ENCODE data around the gene AGMAT.

Gene AGMAT

GRCh38 chr1:15598436-15598835 is 13.6 kb upstream of the AGMAT start:
- no peaks in the 10 kb centered on the region for H3K79me2 ChIP-seq (ENCODE audit: insufficient read depth, low read length)
- no peak overlapping the region for H2AFZ ChIP-seq (ENCODE audit: low read depth, low read length)
- H3K36me3 ChIP-seq (ENCODE audit: insufficient read depth, low read length), result no peaks in the 10 kb centered on the region
- no peak overlapping the region for H3K27ac ChIP-seq (ENCODE audit: low read length)
- no peak for TF ChIP-seq EZH2 (IDR thresholded peaks at IDR 0.05; ENCODE audit: borderline replicate concordance, low read depth, low read length, severe bottlenecking)
- TF ChIP-seq, protein P1, sequence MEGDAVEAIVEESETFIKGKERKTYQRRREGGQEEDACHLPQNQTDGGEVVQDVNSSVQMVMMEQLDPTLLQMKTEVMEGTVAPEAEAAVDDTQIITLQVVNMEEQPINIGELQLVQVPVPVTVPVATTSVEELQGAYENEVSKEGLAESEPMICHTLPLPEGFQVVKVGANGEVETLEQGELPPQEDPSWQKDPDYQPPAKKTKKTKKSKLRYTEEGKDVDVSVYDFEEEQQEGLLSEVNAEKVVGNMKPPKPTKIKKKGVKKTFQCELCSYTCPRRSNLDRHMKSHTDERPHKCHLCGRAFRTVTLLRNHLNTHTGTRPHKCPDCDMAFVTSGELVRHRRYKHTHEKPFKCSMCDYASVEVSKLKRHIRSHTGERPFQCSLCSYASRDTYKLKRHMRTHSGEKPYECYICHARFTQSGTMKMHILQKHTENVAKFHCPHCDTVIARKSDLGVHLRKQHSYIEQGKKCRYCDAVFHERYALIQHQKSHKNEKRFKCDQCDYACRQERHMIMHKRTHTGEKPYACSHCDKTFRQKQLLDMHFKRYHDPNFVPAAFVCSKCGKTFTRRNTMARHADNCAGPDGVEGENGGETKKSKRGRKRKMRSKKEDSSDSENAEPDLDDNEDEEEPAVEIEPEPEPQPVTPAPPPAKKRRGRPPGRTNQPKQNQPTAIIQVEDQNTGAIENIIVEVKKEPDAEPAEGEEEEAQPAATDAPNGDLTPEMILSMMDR (IDR thresholded peaks at IDR 0.05; ENCODE audit: borderline replicate concordance, extremely low read depth, low read length, poor library complexity, severe bottlenecking), result no peak
- no peaks in the 10 kb centered on the region for H3K27me3 ChIP-seq (ENCODE audit: insufficient read depth, low read length, poor library complexity)
- no peaks in the 10 kb centered on the region for H3K9me3 ChIP-seq (ENCODE audit: insufficient read depth, low read length, severe bottlenecking)
- H3K4me2 ChIP-seq (ENCODE audit: insufficient read depth, low read length), result no peak overlapping the region
- no peak overlapping the region for H3K4me3 ChIP-seq (ENCODE audit: low read depth in 1 of 2, low read length in 2 of 2)
- no peaks in the 10 kb centered on the region for H3K4me1 ChIP-seq (ENCODE audit: insufficient read depth, low read length)
- no peak for ATAC-seq (ENCODE audit: insufficient read depth, low read depth)
- DNase-seq, result no peak
- no peaks in the 10 kb centered on the region for H4K20me1 ChIP-seq (ENCODE audit: insufficient read depth, low read length)
- no peak overlapping the region for H3K9ac ChIP-seq (ENCODE audit: low read depth, low read length)

DNA sequence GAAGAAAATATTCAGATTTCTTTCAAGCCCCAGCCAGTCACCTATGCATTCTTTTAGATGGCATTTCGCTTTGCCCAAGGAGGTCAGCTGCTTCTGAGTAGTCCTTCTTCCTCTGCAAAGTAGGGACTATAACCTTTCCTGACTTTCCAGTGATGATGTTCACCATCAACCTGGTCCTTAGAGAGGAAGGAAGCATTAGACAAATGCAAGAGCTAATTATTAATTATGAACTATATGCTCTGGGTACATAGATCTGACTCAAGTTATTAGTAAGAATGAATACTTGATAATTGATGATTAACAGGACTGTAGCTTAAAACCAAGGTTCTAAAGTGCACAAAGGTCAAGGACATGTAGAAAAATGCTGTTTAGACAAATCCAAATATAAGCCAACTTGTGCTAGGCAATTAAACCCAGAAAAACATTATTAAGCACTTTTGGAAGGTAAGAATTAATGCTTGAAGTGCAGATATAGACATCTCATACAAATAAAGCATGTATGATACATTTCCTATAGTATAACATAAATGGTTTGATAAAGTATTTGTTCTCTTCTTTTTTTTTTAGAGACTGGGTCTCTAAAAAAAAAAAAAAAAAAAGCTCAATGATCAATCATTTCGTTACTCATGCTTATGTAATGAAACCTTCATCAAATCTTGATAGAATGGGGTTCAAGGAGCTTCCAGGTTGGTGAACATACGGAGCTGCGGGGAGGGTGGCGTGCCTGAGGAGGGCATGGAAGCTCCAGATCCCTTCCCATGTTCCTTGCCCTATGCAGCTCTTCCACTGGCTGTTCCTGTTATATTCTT is 11.2 kb upstream of the AGMAT start:
- no peak overlapping the region for H3K9ac ChIP-seq (ENCODE audit: low read depth, low read length)
- H3K9me3 ChIP-seq (ENCODE audit: insufficient read depth, low read length, severe bottlenecking), result no peaks in the 10 kb centered on the region
- TF ChIP-seq, protein P1 (IDR thresholded peaks at IDR 0.05; ENCODE audit: borderline replicate concordance, extremely low read depth, low read length, poor library complexity, severe bottlenecking), result no peak
- TF ChIP-seq EZH2 (IDR thresholded peaks at IDR 0.05; ENCODE audit: borderline replicate concordance, low read depth, low read length, severe bottlenecking), result no peak
- no peaks in the 10 kb centered on the region for H3K36me3 ChIP-seq (ENCODE audit: insufficient read depth, low read length)
- H3K4me1 ChIP-seq (ENCODE audit: insufficient read depth, low read length), result no peaks in the 10 kb centered on the region
- no peak overlapping the region for H3K4me2 ChIP-seq (ENCODE audit: insufficient read depth, low read length)
- no peak overlapping the region for H3K4me3 ChIP-seq (ENCODE audit: low read depth in 1 of 2, low read length in 2 of 2)
- no peaks in the 10 kb centered on the region for H3K27me3 ChIP-seq (ENCODE audit: insufficient read depth, low read length, poor library complexity)
- DNase-seq, result no peak
- H4K20me1 ChIP-seq (ENCODE audit: insufficient read depth, low read length), result no peaks in the 10 kb centered on the region
- no peaks in the 10 kb centered on the region for H3K79me2 ChIP-seq (ENCODE audit: insufficient read depth, low read length)
- no peak overlapping the region for H3K27ac ChIP-seq (ENCODE audit: low read length)
- ATAC-seq (ENCODE audit: insufficient read depth, low read depth), result no peak
- H2AFZ ChIP-seq (ENCODE audit: low read depth, low read length), result no peak overlapping the region

GRCh38 chr1:15592285-15592684 is 7.4 kb upstream of the AGMAT start:
- Histone ChIP-seq H3K4me3 (ENCODE audit: low read depth in 1 of 2, low read length in 2 of 2) (no peak overlapping the region), H3K4me2 (ENCODE audit: insufficient read depth, low read length) (no peak overlapping the region), H3K27ac (ENCODE audit: low read length) (no peak overlapping the region), H3K9me3 (ENCODE audit: insufficient read depth, low read length, severe bottlenecking) (no peaks in the 10 kb centered on the region), H2AFZ (ENCODE audit: low read depth, low read length) (no peak overlapping the region), H3K27me3 (ENCODE audit: insufficient read depth, low read length, poor library complexity) (no peaks in the 10 kb centered on the region), H4K20me1 (ENCODE audit: insufficient read depth, low read length) (no peaks in the 10 kb centered on the region), H3K36me3 (ENCODE audit: insufficient read depth, low read length) (no peaks in the 10 kb centered on the region), H3K4me1 (ENCODE audit: insufficient read depth, low read length) (no peaks in the 10 kb centered on the region), H3K9ac (ENCODE audit: low read depth, low read length) (no peak overlapping the region), H3K79me2 (ENCODE audit: insufficient read depth, low read length) (no peaks in the 10 kb centered on the region)
- TF ChIP-seq, protein P1 (IDR thresholded peaks at IDR 0.05; ENCODE audit: borderline replicate concordance, extremely low read depth, low read length, poor library complexity, severe bottlenecking), result no peak
- no peak for TF ChIP-seq EZH2 (IDR thresholded peaks at IDR 0.05; ENCODE audit: borderline replicate concordance, low read depth, low read length, severe bottlenecking)
- no peak for ATAC-seq (ENCODE audit: insufficient read depth, low read depth)
- no peak for DNase-seq
